ENCODE measurements around the gene CARS2.
"Not testable (repeated sequence)": the region's sequence is repeated elsewhere in the genome, so short reads cannot be mapped to it uniquely, and the experiment has no call there.

CARS2 gene

DNA sequence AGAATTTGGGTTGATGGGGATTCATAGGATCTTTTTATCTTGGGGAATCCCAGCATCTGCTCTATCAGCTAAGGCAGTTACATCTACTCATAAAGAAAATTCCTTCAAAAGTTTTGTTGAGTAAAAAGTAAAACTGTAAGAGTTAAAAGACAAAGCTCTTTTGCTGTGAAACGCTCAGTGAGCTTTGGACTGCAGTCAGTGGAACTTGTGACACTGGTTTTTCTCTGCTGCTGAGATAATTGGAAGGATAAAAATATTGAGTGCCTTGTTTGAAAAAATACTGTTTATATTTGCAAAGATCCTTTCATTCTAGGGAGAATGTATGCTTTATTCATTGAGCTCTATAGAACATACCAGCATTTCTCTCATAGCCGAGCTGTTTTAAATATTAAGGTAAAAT, 85.3 kb downstream of the CARS2 start:
- DNase-seq (ENCODE audit: low read depth in 2 of 3, low spot score in 1 of 3), result no peak

DNA sequence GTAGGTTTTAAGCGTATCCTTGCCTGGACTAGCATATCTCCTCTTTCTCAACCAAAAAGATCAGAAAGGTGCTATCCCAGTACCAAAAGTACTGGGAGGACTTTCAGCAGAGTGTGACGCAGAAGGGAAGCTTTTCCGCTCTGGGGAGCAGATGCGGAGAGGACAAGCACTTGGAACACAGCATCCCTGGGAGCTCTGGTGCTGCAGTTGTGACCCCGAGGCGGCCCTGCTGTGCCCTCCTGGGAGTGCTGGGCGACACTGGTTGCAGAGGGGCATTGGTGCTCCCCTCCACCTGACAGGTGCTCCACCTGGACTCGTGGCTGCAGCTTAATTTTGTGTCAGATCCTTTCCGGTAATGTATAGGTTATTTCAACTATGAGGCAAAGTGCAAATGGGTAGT, 87.1 kb downstream of the CARS2 start:
- no peak for DNase-seq (ENCODE audit: low read depth in 2 of 3, low spot score in 1 of 3)

DNA sequence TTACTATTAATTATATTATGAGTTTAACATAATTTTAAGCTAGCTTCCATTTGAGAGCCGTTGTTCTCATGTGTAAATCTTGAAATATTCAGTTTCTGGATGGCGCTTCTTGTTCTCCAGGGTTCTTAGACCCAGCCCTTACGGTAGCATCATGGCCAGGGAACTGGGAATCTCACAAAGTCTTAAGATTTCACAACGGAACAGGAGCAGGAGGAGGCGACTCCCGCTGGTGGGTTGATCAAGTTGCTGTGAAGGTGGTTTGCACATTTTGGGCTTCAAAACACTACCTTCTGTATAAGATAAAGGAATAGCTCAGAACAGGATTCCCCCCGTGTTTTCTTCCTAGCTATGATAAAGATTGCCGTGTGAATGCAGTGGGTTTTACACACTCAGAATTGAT, 87.7 kb downstream of the CARS2 start:
- no peak for DNase-seq (ENCODE audit: low read depth in 2 of 3, low spot score in 1 of 3)

DNA sequence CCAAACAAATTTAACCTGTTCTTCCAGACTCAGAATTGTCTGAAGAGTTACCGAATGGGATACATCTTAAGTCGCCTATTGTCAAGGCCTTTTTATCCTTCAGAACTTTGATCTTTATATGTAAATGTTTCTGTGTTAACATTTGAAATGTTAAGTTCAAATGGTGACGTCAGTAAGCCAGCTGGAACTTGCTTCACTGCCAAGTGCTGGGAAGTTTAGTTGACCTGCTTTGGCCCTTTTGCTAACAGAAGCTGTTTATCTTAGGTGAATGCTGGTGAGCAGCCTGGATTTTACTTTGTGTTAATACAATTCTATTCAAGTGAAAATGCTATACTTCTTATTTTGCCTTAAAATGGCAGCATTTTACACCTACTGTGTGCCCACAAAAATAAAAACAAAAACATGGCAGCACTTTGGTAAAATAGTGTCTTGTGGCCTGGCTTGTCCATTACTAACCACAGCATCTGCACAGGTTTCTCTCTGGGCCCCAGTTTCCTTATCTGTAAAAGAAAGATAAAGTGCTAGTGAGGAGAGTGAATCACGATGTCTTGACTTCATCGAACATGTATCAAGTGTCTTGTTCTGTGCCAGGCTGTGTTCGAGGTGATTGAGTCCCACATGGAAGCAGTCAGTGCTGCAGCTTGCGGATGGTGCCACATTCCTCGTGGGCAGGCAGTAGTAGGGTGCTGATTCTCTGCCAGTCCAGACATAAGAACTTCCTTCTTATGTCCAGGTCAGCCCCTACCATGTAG, 88.4 kb downstream of the CARS2 start:
- DNase-seq (ENCODE audit: low read depth in 2 of 3, low spot score in 1 of 3), result no peak

DNA sequence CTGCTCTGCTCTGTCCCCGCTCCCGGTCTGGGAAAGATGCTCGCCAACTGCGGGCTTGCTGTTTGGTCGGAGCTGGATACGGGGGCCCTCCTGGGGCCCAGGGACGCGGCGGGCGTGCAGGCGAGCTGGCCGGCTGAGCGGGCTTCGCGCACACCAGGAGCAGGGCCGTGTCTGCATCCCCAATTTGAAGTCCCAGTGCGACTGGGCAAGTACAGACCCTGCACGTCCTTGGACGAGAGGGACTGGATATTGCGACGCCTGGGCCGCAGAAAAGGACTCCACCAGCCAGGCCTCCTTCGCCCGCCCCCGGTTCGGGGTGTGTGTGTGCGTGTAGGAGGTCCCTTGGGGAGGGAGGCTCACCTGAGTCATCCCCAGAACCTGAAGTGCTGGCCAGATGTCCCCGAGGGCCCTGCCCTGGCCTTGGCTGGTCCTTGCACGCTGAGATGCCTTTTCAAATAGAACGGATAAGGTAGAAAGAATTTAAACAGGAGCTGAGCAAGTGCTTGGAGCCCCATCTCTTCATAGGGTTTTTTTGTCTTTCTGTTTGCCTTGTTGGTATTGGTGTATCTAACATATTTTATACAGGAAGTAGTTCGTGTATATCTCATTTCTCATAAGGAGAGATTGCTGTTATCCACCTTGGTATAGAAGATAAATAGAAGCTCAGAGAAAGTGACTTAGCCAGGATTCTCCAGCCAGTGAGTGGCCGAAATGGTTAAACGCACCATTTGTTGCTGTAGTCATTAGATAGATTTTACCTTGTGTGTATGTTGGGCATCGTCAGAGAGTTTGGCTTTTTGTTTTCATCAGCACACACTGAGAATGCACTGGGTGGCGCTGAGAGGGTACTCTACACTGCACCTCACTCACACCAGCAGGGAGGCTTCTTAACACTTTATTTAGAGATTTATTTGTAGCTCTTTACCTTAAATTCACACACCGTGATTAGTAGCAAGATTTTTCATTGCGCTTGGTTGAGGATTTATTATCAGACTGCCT, 89.5 kb downstream of the CARS2 start:
- peak in 2 of 3 donors; percentile 34 for DNase-seq (ENCODE audit: low read depth in 2 of 3, low spot score in 1 of 3)

DNA sequence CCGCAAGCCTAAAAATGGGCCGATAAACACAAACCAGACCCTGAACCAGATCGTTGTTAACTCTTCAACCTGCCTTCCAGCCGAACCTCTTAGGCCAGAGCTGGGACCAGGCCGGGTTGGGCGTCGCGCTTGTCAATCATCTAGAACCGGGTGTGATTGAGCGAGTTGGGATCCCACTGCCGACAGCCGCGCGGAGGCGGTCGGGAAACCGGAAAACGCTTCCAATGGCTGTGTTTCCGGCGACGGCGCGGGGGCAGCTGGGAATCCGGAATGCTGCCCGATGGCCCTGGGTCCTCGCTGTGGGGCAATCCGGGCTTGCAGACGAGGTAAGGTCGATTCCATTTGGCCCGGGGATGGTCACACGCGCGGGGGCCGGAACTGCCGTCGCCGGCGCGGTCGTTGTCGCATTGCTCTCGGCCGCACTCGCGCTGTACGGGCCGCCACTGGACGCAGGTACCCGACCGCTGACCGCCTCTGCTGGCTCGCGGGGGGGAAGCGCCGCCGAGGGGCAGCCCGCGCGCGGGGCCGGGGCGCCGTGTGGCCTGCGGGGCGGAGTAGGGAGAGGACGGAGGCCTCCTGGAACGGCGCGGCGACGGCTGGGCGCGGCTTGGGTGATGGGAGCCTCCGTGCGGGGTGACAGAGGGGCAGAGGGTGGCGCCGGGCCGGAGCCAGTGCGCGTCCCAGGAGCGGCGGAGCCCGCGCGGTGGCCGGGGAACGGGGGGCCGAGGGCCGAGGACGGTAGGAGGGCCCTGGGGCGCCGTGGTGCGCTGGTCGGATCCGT, 90.4 kb downstream of the CARS2 start, which contains the start of gene NAXD:
TSS of gene NAXD (plus strand) at position 224 of the 781 bp plus-strand sequence. CDS start at position 281, 57 bp downstream.
- peak; percentile 75 to 84 (median 81) for DNase-seq (ENCODE audit: low read depth in 2 of 3, low spot score in 1 of 3)

DNA sequence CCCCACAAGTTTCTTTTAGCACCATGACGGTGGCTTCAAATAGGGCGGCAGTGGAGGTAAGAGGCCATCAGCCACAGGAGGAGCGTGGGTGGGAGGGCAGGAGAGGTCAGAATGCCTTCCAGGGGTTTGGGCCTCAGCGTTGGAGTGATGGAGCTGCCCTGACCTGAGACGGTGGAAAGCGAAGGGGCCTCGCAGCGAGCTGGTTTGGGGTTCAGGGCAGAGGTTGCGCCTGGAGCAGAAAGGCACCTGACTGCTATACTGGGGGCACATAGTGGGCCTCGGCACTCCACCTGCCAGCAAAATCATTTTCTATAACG, 91.0 kb downstream of the CARS2 start:
- DNase-seq (ENCODE audit: low read depth in 2 of 3, low spot score in 1 of 3), result no peak

DNA sequence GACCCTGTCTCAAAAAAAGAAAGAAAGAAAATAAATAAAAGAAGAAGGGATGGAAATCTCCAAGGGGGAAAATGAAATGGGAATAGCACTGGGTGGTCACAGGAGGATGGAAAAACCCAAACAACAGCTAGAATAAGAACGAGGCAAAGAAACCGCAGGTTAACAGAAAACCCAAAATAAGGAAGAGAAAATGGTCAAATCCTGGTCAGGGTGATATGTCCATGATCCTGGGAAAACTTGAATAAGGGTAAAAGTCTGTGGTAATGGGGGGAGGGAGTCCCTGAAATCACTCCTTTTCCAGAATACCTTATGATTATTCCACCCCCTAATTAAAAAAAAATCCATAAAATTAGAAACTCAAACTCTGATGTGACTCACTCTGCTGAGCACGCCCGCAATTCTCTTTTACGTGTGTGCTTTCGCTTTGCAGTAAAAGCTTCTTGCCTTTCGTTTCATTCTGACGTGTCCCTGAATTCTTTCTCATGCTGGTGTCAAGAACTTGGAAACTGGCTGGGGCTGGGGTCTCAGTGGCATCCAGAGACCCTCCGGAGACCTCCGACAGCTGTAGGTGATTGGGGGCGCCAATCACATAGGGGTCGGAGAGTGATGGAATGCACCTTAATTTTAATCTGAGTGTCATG, 94.8 kb downstream of the CARS2 start:
- no peak for DNase-seq (ENCODE audit: low read depth in 2 of 3, low spot score in 1 of 3)

DNA sequence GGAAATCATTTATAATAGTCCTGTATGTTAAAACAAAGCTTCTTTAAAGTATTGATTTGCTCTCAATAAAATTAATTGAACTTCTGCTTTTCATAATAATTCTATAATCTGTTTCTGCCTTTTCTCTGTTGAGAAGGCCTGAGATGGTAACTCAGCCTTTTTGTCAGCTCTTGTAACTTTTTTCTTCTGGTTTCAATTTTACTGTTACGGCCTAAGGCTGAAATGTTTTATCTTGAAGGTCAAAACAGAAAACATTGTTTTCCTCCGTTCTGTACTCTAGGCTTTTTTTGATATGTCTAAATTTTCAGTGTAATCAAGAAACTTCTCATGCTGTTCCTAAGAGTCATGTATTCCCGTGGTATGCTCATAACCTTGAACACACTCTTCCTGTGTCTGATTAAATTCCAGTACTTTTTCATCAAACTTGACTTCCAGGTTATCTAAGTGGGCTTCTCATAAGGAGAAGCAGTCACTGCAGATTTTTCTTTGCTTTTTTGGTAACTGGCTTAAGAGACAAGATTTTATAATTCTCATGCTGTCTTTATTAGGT, 98.2 kb downstream of the CARS2 start:
- DNase-seq (ENCODE audit: low read depth in 2 of 3, low spot score in 1 of 3), result no peak

DNA sequence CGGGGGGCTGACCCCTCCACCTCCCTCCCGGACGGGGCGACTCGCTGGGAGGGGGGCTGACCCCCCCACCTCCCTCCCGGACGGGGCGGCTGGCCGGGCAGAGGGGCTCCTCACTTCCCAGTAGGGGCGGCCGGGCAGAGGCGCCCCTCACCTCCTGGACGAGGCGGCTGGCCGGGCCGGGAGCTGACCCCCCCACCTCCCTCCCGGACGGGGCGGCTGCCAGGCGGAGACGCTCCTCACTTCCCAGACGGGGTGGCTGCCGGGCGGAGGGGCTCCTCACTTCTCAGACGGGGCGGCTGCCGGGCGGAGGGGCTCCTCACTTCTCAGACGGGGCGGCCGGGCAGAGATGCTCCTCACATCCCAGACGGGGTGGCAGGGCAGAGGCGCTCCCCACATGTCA, 99.6 kb downstream of the CARS2 start:
- DNase-seq (ENCODE audit: low read depth in 2 of 3, low spot score in 1 of 3), result not testable (repeated sequence)

DNA sequence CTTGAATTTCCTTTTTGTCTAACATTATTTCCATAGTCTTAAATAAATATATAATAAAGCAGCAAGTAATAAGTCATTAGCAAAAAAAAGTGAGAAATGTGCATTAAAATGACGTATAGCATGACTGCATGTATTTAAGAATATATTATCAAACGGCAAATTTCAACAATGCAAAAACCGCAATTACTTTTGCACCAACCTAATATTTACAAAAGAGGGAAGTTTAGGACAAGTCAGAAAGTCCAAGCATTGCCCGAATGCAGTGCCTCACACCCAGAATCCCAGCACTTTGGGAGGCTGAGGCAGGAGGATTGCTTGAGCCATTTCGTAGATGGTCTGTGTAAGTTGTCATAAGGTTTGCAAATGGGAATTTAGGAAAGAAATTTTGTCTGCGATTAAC, 100.8 kb downstream of the CARS2 start:
- DNase-seq (ENCODE audit: low read depth in 2 of 3, low spot score in 1 of 3), result no peak

DNA sequence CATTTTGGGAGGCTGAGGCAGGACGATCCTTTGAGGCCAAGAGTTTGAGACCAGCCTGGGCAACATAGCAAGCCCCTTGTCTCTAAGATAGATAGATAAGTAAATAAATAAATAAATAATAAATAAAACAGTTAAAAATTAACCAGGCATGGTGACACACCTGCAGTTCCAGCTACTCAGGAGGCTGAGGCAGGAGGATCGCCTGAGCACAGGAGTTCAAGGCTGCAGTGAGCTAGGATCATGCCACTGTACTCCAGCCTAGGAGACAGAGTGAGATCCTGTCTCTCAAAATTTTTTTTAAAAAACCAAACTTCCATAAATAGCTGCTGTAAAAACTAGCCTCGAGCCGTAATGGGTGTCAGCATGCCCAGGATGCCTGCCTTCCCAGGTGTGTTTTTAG, 104.9 kb downstream of the CARS2 start:
- no peak for DNase-seq (ENCODE audit: low read depth in 2 of 3, low spot score in 1 of 3)

DNA sequence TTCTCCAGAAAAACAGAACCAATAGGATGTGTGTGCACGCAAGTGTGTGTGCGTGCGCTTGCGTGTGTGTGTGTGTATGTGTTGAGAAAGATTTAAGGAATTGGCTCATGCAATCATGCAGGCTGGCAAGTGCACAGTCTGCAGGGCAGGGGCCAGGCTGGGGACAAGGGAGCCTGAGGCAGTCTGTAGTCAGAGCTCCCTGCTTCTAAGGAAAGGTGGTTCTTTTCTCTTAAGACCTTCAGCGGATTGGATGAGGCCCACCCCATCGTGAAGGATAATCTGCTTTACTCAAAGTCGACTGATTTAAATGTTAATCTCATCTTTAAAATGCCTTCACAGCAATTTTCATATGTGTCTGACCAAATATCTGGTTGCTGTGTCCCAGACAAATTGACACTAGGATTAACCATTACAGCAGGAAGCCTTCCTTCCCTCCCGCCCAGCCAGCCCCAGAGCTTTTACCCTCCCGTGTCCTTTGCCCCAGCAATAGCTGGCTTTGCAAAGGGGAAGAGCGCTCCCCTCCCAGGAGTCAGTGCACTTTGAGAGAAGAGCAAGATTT, 105.6 kb downstream of the CARS2 start:
- no peak for DNase-seq (ENCODE audit: low read depth in 2 of 3, low spot score in 1 of 3)

DNA sequence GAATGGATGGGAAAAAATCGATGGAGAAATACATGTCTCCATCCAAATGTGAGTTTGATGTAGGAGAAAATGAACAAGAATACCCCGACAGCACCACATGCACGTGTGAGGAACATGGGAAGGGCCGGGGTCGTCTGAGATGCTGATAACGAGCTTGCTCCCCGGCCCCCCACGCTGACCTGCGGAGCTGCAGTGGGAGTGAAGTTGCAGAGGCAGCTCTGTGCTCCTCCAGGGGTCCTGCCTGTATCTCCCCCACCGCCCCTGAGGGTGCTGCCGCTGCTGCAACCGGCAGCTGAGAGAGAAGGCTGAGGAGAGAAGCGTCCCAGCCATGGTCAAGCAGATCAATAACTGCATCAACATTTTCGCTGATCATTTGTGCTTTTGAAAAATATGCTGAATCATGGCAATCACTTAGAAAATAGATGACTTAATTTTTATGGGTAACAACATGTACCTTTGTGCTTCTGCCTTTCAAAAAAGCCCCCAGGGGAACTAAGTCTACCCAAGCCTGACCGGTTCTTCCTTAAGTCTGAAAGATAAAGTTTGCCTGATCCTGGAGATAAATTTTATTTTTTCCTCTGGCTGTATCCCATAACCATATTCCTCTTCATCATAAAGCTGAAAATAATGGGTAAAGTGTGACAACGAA, 108.8 kb downstream of the CARS2 start:
- DNase-seq (ENCODE audit: low read depth in 2 of 3, low spot score in 1 of 3), result no peak

DNA sequence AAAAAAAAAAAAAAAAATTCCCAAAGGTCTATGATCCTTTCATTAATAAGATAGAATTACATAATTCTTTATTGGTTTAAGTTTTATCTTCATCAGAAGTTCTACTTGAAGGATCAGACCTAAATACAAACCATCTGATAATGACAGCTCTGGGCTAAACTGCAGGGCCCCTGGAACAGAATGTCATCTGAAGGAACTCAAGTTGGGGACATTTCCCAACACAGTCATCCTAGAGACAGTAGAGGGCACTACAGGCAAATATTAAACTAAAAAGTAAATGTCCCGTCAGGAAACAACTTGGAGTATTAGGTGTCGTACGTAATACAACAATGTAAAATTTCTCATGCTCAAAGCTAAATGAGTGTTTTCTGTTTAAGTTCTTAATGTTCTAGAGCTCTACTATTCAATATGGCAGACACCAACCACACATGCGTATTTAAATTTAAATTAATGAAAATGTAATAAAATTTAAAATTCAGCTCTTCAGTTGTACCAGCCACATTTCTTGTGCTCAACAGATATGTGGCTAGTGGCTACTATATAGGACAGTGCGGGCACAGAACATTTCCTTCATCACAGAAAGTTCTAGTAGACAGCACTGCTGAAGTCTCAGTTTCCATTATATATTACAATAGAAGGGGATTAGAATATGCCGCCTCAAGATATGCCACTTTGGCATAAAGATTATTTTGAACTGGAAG, 112.3 kb downstream of the CARS2 start:
- no peak for DNase-seq (ENCODE audit: low read depth in 2 of 3, low spot score in 1 of 3)

DNA sequence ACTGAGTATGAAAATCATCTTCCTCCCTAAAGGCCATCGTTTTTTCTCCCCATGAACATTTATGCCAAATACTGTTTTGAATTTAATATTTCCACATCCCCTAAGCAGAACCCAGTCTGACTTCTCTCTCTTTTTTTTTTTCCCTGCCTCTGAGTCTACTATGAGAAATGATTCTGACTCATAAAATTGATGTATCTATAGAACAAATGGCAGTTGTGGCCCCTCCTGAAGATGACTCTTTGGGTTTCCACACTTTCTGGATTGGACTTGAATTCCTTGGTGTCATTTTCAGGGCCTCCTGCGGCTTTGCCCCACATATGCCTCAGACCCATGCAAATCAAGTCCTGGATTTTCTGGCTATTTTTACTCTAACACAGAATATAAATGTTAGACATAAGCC, 113.3 kb downstream of the CARS2 start:
- no peak for DNase-seq (ENCODE audit: low read depth in 2 of 3, low spot score in 1 of 3)

Measured in stimulated activated CD4-positive, alpha-beta T cell treated with anti-CD3 and anti-CD28 coated beads, Interleukin-12 subunit alpha, Interleukin-12 subunit beta, amount 100 ng/mL, for 48 hours (primary cell).